Smooth muscle cell (in vitro differentiated cells): ENCODE data around the gene CARD19. TPM values are rescaled to one million over a fixed set of nuclear protein-coding genes. Genes with fewer than 3 reads are reported as not detected.

Experiments used
- DNase-seq: peaks from one replicate; lab custom pipeline; 2025; ENCODE audit not compliant: unreplicated experiment; lab: John Stamatoyannopoulos, UW
- H2AFZ ChIP-seq: fragments of 200-600 bp; sonication (generic); 2 replicates; pipeline ENCODE4 v1.6.0; 2016; ENCODE audit warnings: antibody characterized with exemption, low read depth, mild to moderate bottlenecking
- H3F3A ChIP-seq: fragments of 200-600 bp; sonication (generic); 2 replicates; pipeline ENCODE4 v1.6.0; 2017; ENCODE audit warnings: antibody characterized with exemption, low read depth
- H3K27ac ChIP-seq: fragments of 200-600 bp; sonication (generic); 2 replicates; pipeline ENCODE4 v1.5.1; 2016; ENCODE audit warnings: low read depth, mild to moderate bottlenecking
- H3K27me3 ChIP-seq: fragments of 200-600 bp; sonication (generic); 2 replicates; pipeline ENCODE4 v1.6.1; 2016; ENCODE audit warnings: low read depth, mild to moderate bottlenecking
- H3K36me3 ChIP-seq: fragments of 200-600 bp; sonication (generic); 2 replicates; pipeline ENCODE4 v1.5.1; 2016; ENCODE audit warnings: low read depth
- H3K4me1 ChIP-seq: fragments of 200-600 bp; sonication (generic); 2 replicates; pipeline ENCODE4 v1.5.1; 2016; ENCODE audit warnings: low read depth
- H3K4me2 ChIP-seq: fragments of 200-600 bp; sonication (generic); 2 replicates; pipeline ENCODE4 v1.6.0; 2016; ENCODE audit warnings: mild to moderate bottlenecking
- H3K4me3 ChIP-seq: fragments of 200-600 bp; sonication (generic); 2 replicates; pipeline ENCODE4 v1.5.1; 2016; ENCODE audit warnings: mild to moderate bottlenecking
- H3K79me2 ChIP-seq: fragments of 200-600 bp; sonication (generic); 2 replicates; pipeline ENCODE4 v1.6.0; 2016; ENCODE audit warnings: low read depth, mild to moderate bottlenecking
- H3K9ac ChIP-seq: fragments of 200-600 bp; sonication (generic); 2 replicates; pipeline ENCODE4 v1.6.0; 2016; ENCODE audit warnings: low read depth
- H3K9me3 ChIP-seq: fragments of 200-600 bp; sonication (generic); replicated peaks from 2 replicates; pipeline ENCODE4 v1.5.1; 2016; ENCODE audit warnings: low read depth
- H4K20me1 ChIP-seq: fragments of 200-600 bp; sonication (generic); 2 replicates; pipeline ENCODE4 v1.6.0; 2016; ENCODE audit warnings: low read depth
- CTCF ChIP-seq: fragments of 200-600 bp; sonication (generic); IDR thresholded peaks from 2 replicates; pipeline ENCODE4 v1.5.1; 2017; ENCODE audit warnings: borderline replicate concordance, mild to moderate bottlenecking, antibody characterized with exemption; ENCODE audit not compliant: insufficient read depth, poor library complexity, severe bottlenecking
- WGBS: methylation state at CpG from one replicate; pipeline ENCODE4 v1.1.7; 2016; ENCODE audit warnings: low lambda C conversion rate; 5-methylcytosine and 5-hydroxymethylcytosine counted together
- polyA plus RNA-seq: library from polyadenylated mRNA; unstranded; fragments of >200 nt; fragmentation: Nextera tagmentation; extraction: Ambion mirVana; gene quantifications from 2 replicates; pipeline ENCODE4 v1.2.1, GENCODE V29; 2016
- total RNA-seq: library from RNA; depleted of rRNA; stranded (reverse); fragments of >200 nt; gene quantifications from 2 replicates; pipeline ENCODE4 v1.2.3, GENCODE V29; 2014

The CARD19 gene
- total and polyA plus RNA-seq, 2 experiments from 2014 or later: 86.0 to 88.1 TPM

- TF ChIP-seq CTCF: no peak
These were observed 27.7 kb downstream of the CARD19 start for GRCh38 chr9:93123561-93124283.

GRCh38 chr9:93124793-93125192, 28.8 kb downstream of the CARD19 start:
- no peak overlapping the region for H3K4me3 ChIP-seq
- no peak overlapping the region for H3K4me2 ChIP-seq
- peaks cover 12% of the 10 kb centered on the region for H3K4me1 ChIP-seq
- peaks cover 3% of the 10 kb centered on the region for H4K20me1 ChIP-seq
- no peaks in the 10 kb centered on the region for H3K27me3 ChIP-seq
- H3K36me3 ChIP-seq: no peaks in the 10 kb centered on the region
- no peak overlapping the region for H3K27ac ChIP-seq
- H3K9ac ChIP-seq: no peak overlapping the region
- DNase-seq: no peak
- H3K79me2 ChIP-seq: no peaks in the 10 kb centered on the region
- TF ChIP-seq CTCF: no peak
- no peaks in the 10 kb centered on the region for H3K9me3 ChIP-seq
- H2AFZ ChIP-seq: no peak overlapping the region
- 97% methylated on average over 16 of the region's 16 CpGs for WGBS
- H3F3A ChIP-seq: peaks cover 4% of the 10 kb centered on the region

More at GRCh38 chr9:93123561-93124283, 27.7 kb downstream of the CARD19 start:
- DNase-seq: no peak
- no peak overlapping the region for H3K9ac ChIP-seq
- WGBS: 84% methylated on average over 14 of the region's 14 CpGs
- H3K4me2 ChIP-seq: no peak overlapping the region
- H3K4me1 ChIP-seq: peaks cover 12% of the 10 kb centered on the region
- H3K79me2 ChIP-seq: no peaks in the 10 kb centered on the region
- H3K36me3 ChIP-seq: no peaks in the 10 kb centered on the region
- H3K27me3 ChIP-seq: no peaks in the 10 kb centered on the region
- H4K20me1 ChIP-seq: no peaks in the 10 kb centered on the region
- H3K9me3 ChIP-seq: no peaks in the 10 kb centered on the region
- H3K4me3 ChIP-seq: no peak overlapping the region
- no peak overlapping the region for H3K27ac ChIP-seq
- peaks cover 4% of the 10 kb centered on the region for H3F3A ChIP-seq
- no peak overlapping the region for H2AFZ ChIP-seq

GRCh38 chr9:93125331-93125894, 29.4 kb downstream of the CARD19 start:
- 94% methylated on average over 10 of the region's 10 CpGs for WGBS

More at GRCh38 chr9:93125331-93125894, 29.4 kb downstream of the CARD19 start:
- Histone ChIP-seq H3K9me3 (no peaks in the 10 kb centered on the region), H3K27ac (no peak overlapping the region), H3F3A (peaks cover 4% of the 10 kb centered on the region), H3K9ac (no peak overlapping the region), H3K79me2 (no peaks in the 10 kb centered on the region), H3K4me2 (no peak overlapping the region), H4K20me1 (peaks cover 4% of the 10 kb centered on the region), H2AFZ (no peak overlapping the region), H3K4me1 (peaks cover 12% of the 10 kb centered on the region), H3K4me3 (no peak overlapping the region), H3K27me3 (no peaks in the 10 kb centered on the region), H3K36me3 (no peaks in the 10 kb centered on the region)
- no peak for TF ChIP-seq CTCF
- no peak for DNase-seq
